HCT116 (cell line): ENCODE data around the gene KCTD4. TPM values are rescaled to one million over a fixed set of nuclear protein-coding genes. Genes with fewer than 3 reads are reported as not detected.
A peak's percentile ranks its signal among the peaks of the same experiment; 100 is the strongest.

Source experiments
- ATAC-seq: fragments of 200-7000 bp; cut with Tn5 transposase; 2 replicates; pipeline ENCODE4 v1.9.1; 2020; ENCODE audit warnings: mild to moderate bottlenecking, moderate library complexity
- BruUV-seq: library from RNA; stranded (reverse); fragments of 400-500 nt; replicated peaks from 2 replicates; lab custom pipeline; 2021; lab: Mats Ljungman, UMichigan
- CTCF ChIA-PET: fragments of 300-600 bp; sonication (Branson Sonifier 250); formaldehyde crosslinking; loops from one replicate; lab custom pipeline; 2021; ENCODE audit warnings: antibody characterized with exemption; lab: Charles Lee
- POLR2A ChIA-PET: fragments of 300-600, 350-600 bp; sonication (Branson Sonifier 250); formaldehyde crosslinking; loops from one replicate; lab custom pipeline; 2021; ENCODE audit warnings: antibody characterized with exemption; lab: Charles Lee
- RAD21 ChIA-PET, 2 experiments: fragments of 300-600 bp; sonication (Branson Sonifier 250); formaldehyde crosslinking; loops; one replicate each; lab custom pipeline; 2023; ENCODE audit warnings: low total read pairs in 2 of 2; ENCODE audit not compliant: uncharacterized antibody in 2 of 2, unreplicated experiment in 2 of 2, low non-redundant PET in 1 of 2; lab: Charles Lee
- DNase-seq: peaks from one replicate; pipeline ENCODE4 v3.0.0-alpha.2; 2010; ENCODE audit warnings: low read depth, low spot score
- H2AFZ ChIP-seq: fragments of 200-600 bp; shearing (Covaris generic), sonication (generic); 2 replicates; pipeline ENCODE4 v1.6.1; 2017; ENCODE audit warnings: low read depth, mixed run types, mixed read lengths, antibody characterized with exemption, low read length; ENCODE audit not compliant: poor library complexity, severe bottlenecking
- H3K27ac ChIP-seq: 2 replicates; pipeline ENCODE4 v1.5.1; 2012; ENCODE audit warnings: low read depth, low read length
- H3K27me3 ChIP-seq: fragments of 200-600 bp; sonication (generic); 2 replicates; pipeline ENCODE4 v1.6.1; 2016; ENCODE audit warnings: mixed run types, low read length, mixed read lengths; ENCODE audit not compliant: insufficient read depth
- H3K36me3 ChIP-seq, 2 experiments: fragments of 200-500 bp in 1 of 2; fragments of 200-600 bp in 1 of 2; sonication (Bioruptor generic) in 1 of 2; sonication (generic) in 1 of 2; 2 replicates each; pipeline versions ENCODE4 v1.5.1 to v1.6.1; 2014 to 2016; ENCODE audit warnings: low read length in 2 of 2, inconsistent platforms in 1 of 2, mixed read lengths in 1 of 2, mixed run types in 1 of 2; ENCODE audit not compliant: insufficient read depth in 2 of 2, control insufficient read depth in 1 of 2
- H3K4me1 ChIP-seq, 2 experiments: fragments of 200-600 bp in 1 of 2; sonication (generic) in 1 of 2; 2 replicates each; pipeline versions ENCODE4 v1.5.1 to v1.6.1; 2012 to 2017; ENCODE audit warnings: low read length in 2 of 2, inconsistent platforms in 1 of 2, mild to moderate bottlenecking in 1 of 2, mixed read lengths in 1 of 2, mixed run types in 1 of 2, moderate library complexity in 1 of 2; ENCODE audit not compliant: insufficient read depth in 2 of 2, control insufficient read depth in 1 of 2
- H3K4me2 ChIP-seq: fragments of 200-600 bp; sonication (generic); 2 replicates; pipeline ENCODE4 v1.6.1; 2017; ENCODE audit warnings: mixed run types, low read length, mixed read lengths
- H3K4me3 ChIP-seq, 2 experiments: fragments of 200-600 bp in 1 of 2; sonication (generic) in 1 of 2; replicated peaks in 1 of 2; 2 replicates each; pipeline ENCODE4 v1.5.1; 2011 to 2016; ENCODE audit warnings: low read length in 2 of 2, control low read depth in 1 of 2, low read depth in 1 of 2, mild to moderate bottlenecking in 1 of 2, mixed read lengths in 1 of 2, mixed run types in 1 of 2
- H3K79me2 ChIP-seq: fragments of 200-600 bp; sonication (generic); 2 replicates; pipeline ENCODE4 v1.6.1; 2017; ENCODE audit warnings: mild to moderate bottlenecking, mixed run types, low read length, moderate library complexity, mixed read lengths; ENCODE audit not compliant: insufficient read depth
- H3K9ac ChIP-seq: fragments of 200-600 bp; sonication (generic); 2 replicates; pipeline ENCODE4 v1.6.1; 2016; ENCODE audit warnings: low read length, mixed read lengths
- H3K9me2 ChIP-seq: fragments of 200-600 bp; sonication (generic), shearing (Covaris generic); 2 replicates; pipeline ENCODE4 v1.6.1; 2017; ENCODE audit warnings: mixed run types, mild to moderate bottlenecking, moderate library complexity; ENCODE audit not compliant: insufficient read depth
- H3K9me3 ChIP-seq, 2 experiments: fragments of 200-500 bp in 1 of 2; fragments of 200-600 bp in 1 of 2; sonication (Bioruptor generic) in 1 of 2; sonication (generic) in 1 of 2; 2 replicates each; pipeline ENCODE4 v1.6.1; 2014 to 2017; ENCODE audit warnings: low read length in 2 of 2, mixed read lengths in 2 of 2, inconsistent platforms in 1 of 2, low read depth in 1 of 2, mild to moderate bottlenecking in 1 of 2, mixed run types in 1 of 2, moderate library complexity in 1 of 2; ENCODE audit not compliant: control insufficient read depth in 1 of 2, insufficient read depth in 1 of 2
- H4K20me1 ChIP-seq: fragments of 200-600 bp; sonication (generic), shearing (Covaris generic); 2 replicates; pipeline ENCODE4 v1.6.1; 2017; ENCODE audit warnings: mixed run types, mild to moderate bottlenecking, moderate library complexity; ENCODE audit not compliant: insufficient read depth
- ATF3 ChIP-seq: IDR thresholded peaks from 2 replicates; pipeline ENCODE4 v1.6.1; 2012
- EGR1 ChIP-seq: IDR thresholded peaks from 2 replicates; pipeline ENCODE4 v1.6.1; 2012; ENCODE audit warnings: low read depth
- FOSL1 ChIP-seq: IDR thresholded peaks from 2 replicates; pipeline ENCODE4 v1.6.1; 2012; ENCODE audit warnings: low read depth
- POLR2AphosphoS5 ChIP-seq: IDR thresholded peaks from 2 replicates; pipeline ENCODE4 v1.6.1; 2011; ENCODE audit warnings: mild to moderate bottlenecking, low read depth, low read length, moderate library complexity
- REST ChIP-seq: IDR thresholded peaks from 2 replicates; pipeline ENCODE4 v1.6.1; 2012; ENCODE audit warnings: low read depth
- SIN3A ChIP-seq: IDR thresholded peaks from 2 replicates; pipeline ENCODE4 v1.6.1; 2012; ENCODE audit warnings: low read depth
- SP1 ChIP-seq: IDR thresholded peaks from 2 replicates; pipeline ENCODE4 v1.6.1; 2012; ENCODE audit warnings: low read depth
- ZBTB33 ChIP-seq: IDR thresholded peaks from 2 replicates; pipeline ENCODE4 v1.6.1; 2011; ENCODE audit warnings: mild to moderate bottlenecking, low read length, moderate library complexity; ENCODE audit not compliant: insufficient replicate concordance; ENCODE audit errors: extremely low read depth
- intact Hi-C: fragments of 100-400 bp; cut with micrococcal nuclease; formaldehyde crosslinking; loops from 2 replicates; pipeline ENCODE4 v1.10.0; 2022
- total RNA-seq: library from RNA; stranded (reverse); gene quantifications from one replicate; pipeline ENCODE4 v1.2.1, GENCODE V29; 2021; ENCODE audit not compliant: unreplicated experiment

The KCTD4 gene
- total RNA-seq, 1 experiment from 2014 or later: not detected

GRCh38 chr13:45180713-45181601, 19.9 kb downstream of the KCTD4 start:
- H3K4me1 ChIP-seq: peaks cover 35 to 49% of the 10 kb centered on the region in 2 experiments
- ATAC-seq (peak; percentile 82), DNase-seq (no peak)
- H3K36me3 ChIP-seq: no peaks in the 10 kb centered on the region
- H3K4me2 ChIP-seq: peak overlapping the region; percentile 48
- peaks cover 71% of the 10 kb centered on the region for H3K79me2 ChIP-seq
- no peaks in the 10 kb centered on the region for H3K9me2 ChIP-seq
- no TSS peak for BruUV-seq
- no peaks in the 10 kb centered on the region for H4K20me1 ChIP-seq
- H3K27me3 ChIP-seq: no peaks in the 10 kb centered on the region
- POLR2A ChIA-PET: no interaction called here
- intact Hi-C loops: no loop called here
- RAD21 ChIA-PET: interaction anchor here in 1 of 2 experiments (0.8 kb wide), 1 partner anchor 100 kb away, joined by 3 read pairs; no protein-coding TSS in a partner anchor
- H3K27ac ChIP-seq: no peak overlapping the region
- H3K9ac ChIP-seq: no peak overlapping the region
- no peak overlapping the region for H3K4me3 ChIP-seq
- no peaks in the 10 kb centered on the region for H3K9me3 ChIP-seq
- TF ChIP-seq FOSL1: no peak; the same call in 1 of the 2 replicates
- TF ChIP-seq ZBTB33: no peak
- no peak for TF ChIP-seq SIN3A
- no peak for TF ChIP-seq ATF3
- TF ChIP-seq POLR2AphosphoS5: no peak
- peak; percentile 11; the same call in 1 of the 2 replicates for TF ChIP-seq SP1
- TF ChIP-seq EGR1: no peak
- TF ChIP-seq REST: no peak
- no peak overlapping the region for H2AFZ ChIP-seq
- CTCF ChIA-PET: interaction anchor here (0.8 kb wide), 1 partner anchor 14 kb away, joined by 3 read pairs; no protein-coding TSS in a partner anchor
